ENCODE measurements around the gene MAMDC4. TPM values are rescaled to one million over a fixed set of nuclear protein-coding genes. Genes with fewer than 3 reads are reported as not detected.

The MAMDC4 gene
- total and polyA plus RNA-seq, 2 of the 13 experiments (the other 11 are each of a cell fraction or from before 2014, with no cell fraction given), result 6.0 to 6.8 TPM

DNA sequence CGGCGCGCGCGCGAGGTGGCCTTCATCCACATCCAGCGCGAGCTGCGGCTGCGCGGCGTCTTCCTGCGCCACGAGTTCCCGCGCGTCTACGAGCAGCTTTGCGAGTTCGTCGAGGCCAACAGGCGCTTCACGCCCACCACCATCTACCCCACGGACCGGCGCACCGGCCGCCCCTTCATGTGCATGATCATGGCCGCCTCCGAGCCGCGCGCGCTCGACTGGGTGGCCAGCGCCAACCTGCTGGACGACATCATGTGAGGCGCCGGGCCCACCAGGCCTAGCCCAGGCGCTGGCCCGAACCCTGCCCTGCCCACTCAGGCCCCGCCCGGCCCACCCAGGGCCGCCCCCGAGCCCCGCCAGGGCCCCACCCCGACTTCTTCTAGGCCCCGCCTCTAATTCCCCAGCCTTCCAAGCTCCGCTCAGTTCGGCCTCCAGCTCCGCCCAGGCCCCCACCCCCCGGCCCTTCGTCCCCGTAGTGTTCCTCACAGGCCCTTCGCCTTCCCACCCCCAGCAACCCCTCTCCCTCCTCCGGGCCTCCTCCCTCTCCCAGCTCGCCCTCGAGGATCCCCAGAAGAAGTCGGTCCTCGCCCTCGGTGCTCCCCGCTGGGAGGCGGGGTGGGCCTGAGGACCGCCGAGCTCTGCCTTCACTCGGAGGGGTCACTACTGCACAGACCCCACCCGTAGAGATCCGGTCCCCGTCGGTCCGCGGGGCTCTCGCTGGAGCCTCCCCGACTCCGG, 4.9 kb upstream of the MAMDC4 start (continued):
- TF ChIP-seq, protein P1, sequence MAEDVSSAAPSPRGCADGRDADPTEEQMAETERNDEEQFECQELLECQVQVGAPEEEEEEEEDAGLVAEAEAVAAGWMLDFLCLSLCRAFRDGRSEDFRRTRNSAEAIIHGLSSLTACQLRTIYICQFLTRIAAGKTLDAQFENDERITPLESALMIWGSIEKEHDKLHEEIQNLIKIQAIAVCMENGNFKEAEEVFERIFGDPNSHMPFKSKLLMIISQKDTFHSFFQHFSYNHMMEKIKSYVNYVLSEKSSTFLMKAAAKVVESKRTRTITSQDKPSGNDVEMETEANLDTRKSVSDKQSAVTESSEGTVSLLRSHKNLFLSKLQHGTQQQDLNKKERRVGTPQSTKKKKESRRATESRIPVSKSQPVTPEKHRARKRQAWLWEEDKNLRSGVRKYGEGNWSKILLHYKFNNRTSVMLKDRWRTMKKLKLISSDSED (CRISPR knock-in tag; IDR thresholded peaks at IDR 0.05), result 0 out of 2 replicates have a peak, but pooled peaks have one; percentile 12
- TF ChIP-seq, protein P2, sequence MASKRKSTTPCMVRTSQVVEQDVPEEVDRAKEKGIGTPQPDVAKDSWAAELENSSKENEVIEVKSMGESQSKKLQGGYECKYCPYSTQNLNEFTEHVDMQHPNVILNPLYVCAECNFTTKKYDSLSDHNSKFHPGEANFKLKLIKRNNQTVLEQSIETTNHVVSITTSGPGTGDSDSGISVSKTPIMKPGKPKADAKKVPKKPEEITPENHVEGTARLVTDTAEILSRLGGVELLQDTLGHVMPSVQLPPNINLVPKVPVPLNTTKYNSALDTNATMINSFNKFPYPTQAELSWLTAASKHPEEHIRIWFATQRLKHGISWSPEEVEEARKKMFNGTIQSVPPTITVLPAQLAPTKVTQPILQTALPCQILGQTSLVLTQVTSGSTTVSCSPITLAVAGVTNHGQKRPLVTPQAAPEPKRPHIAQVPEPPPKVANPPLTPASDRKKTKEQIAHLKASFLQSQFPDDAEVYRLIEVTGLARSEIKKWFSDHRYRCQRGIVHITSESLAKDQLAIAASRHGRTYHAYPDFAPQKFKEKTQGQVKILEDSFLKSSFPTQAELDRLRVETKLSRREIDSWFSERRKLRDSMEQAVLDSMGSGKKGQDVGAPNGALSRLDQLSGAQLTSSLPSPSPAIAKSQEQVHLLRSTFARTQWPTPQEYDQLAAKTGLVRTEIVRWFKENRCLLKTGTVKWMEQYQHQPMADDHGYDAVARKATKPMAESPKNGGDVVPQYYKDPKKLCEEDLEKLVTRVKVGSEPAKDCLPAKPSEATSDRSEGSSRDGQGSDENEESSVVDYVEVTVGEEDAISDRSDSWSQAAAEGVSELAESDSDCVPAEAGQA (IDR thresholded peaks at IDR 0.05; ENCODE audit: low read depth), result peak; percentile 78; the same call in 1 of the 2 replicates
- TF ChIP-seq, protein P2 (CRISPR knock-in tag; IDR thresholded peaks at IDR 0.05; ENCODE audit: borderline replicate concordance), result no peak
- TF ChIP-seq, protein P3, sequence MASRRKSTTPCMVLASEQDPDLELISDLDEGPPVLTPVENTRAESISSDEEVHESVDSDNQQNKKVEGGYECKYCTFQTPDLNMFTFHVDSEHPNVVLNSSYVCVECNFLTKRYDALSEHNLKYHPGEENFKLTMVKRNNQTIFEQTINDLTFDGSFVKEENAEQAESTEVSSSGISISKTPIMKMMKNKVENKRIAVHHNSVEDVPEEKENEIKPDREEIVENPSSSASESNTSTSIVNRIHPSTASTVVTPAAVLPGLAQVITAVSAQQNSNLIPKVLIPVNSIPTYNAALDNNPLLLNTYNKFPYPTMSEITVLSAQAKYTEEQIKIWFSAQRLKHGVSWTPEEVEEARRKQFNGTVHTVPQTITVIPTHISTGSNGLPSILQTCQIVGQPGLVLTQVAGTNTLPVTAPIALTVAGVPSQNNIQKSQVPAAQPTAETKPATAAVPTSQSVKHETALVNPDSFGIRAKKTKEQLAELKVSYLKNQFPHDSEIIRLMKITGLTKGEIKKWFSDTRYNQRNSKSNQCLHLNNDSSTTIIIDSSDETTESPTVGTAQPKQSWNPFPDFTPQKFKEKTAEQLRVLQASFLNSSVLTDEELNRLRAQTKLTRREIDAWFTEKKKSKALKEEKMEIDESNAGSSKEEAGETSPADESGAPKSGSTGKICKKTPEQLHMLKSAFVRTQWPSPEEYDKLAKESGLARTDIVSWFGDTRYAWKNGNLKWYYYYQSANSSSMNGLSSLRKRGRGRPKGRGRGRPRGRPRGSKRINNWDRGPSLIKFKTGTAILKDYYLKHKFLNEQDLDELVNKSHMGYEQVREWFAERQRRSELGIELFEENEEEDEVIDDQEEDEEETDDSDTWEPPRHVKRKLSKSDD (CRISPR knock-in tag; IDR thresholded peaks at IDR 0.05; ENCODE audit: low read depth), result peak; percentile 97
- 0 out of 2 replicates have a peak, but pooled peaks have one; percentile 45 for TF ChIP-seq JUN (CRISPR knock-in tag; IDR thresholded peaks at IDR 0.05)
- TF ChIP-seq, protein P4, sequence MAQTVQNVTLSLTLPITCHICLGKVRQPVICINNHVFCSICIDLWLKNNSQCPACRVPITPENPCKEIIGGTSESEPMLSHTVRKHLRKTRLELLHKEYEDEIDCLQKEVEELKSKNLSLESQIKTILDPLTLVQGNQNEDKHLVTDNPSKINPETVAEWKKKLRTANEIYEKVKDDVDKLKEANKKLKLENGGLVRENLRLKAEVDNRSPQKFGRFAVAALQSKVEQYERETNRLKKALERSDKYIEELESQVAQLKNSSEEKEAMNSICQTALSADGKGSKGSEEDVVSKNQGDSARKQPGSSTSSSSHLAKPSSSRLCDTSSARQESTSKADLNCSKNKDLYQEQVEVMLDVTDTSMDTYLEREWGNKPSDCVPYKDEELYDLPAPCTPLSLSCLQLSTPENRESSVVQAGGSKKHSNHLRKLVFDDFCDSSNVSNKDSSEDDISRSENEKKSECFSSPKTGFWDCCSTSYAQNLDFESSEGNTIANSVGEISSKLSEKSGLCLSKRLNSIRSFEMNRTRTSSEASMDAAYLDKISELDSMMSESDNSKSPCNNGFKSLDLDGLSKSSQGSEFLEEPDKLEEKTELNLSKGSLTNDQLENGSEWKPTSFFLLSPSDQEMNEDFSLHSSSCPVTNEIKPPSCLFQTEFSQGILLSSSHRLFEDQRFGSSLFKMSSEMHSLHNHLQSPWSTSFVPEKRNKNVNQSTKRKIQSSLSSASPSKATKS (CRISPR knock-in tag; IDR thresholded peaks at IDR 0.05), result peak; percentile 59; the same call in 1 of the 2 replicates
- TF ChIP-seq, protein P5, sequence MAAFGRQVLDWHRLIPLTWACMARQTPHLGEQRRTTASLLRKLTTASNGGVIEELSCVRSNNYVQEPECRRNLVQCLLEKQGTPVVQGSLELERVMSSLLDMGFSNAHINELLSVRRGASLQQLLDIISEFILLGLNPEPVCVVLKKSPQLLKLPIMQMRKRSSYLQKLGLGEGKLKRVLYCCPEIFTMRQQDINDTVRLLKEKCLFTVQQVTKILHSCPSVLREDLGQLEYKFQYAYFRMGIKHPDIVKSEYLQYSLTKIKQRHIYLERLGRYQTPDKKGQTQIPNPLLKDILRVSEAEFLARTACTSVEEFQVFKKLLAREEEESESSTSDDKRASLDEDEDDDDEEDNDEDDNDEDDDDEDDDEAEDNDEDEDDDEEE (CRISPR knock-in tag; IDR thresholded peaks at IDR 0.05), result no peak
- TF ChIP-seq YY1 (IDR thresholded peaks at IDR 0.05; ENCODE audit: insufficient read depth, insufficient replicate concordance, low read depth, low read length), result peak; percentile 16
- TF ChIP-seq ZNF343 (CRISPR knock-in tag; IDR thresholded peaks at IDR 0.05), result peak; percentile 20; the same call in 1 of the 2 replicates
- TF ChIP-seq ZMYM2 (CRISPR knock-in tag; IDR thresholded peaks at IDR 0.05), result 0 out of 2 replicates have a peak, but pooled peaks have one; percentile 69
- TF ChIP-seq MTA1 (CRISPR knock-in tag; IDR thresholded peaks at IDR 0.05; ENCODE audit: borderline replicate concordance), result peak; percentile 16; the same call in 1 of the 2 replicates
